HG03039 (cell line): ENCODE data around the gene AGBL4.
"Not testable (repeated sequence)": the region's sequence is repeated elsewhere in the genome, so short reads cannot be mapped to it uniquely, and the experiment has no call there.

Experiments
- ATAC-seq: cut with Tn5 transposase; IDR thresholded peaks from one replicate; pipeline ENCODE4 v1.9.1; 2021; ENCODE audit warnings: mild to moderate bottlenecking, moderate library complexity; ENCODE audit not compliant: unreplicated experiment

AGBL4 gene

GRCh38 chr1:49448200-49448599, 575.6 kb downstream of the AGBL4 start:
- no peak for ATAC-seq

- ATAC-seq, result no peak
These were observed 586.9 kb downstream of the AGBL4 start for GRCh38 chr1:49436865-49437264.

- ATAC-seq, result no peak
These were observed 588.5 kb downstream of the AGBL4 start for GRCh38 chr1:49435291-49435690.

- no peak for ATAC-seq
These were observed 599.0 kb downstream of the AGBL4 start for GRCh38 chr1:49424782-49425181.

- ATAC-seq, result no peak
These were observed 607.0 kb downstream of the AGBL4 start for GRCh38 chr1:49416758-49417157.

GRCh38 chr1:49408346-49408745, 615.4 kb downstream of the AGBL4 start:
- ATAC-seq, result no peak

GRCh38 chr1:49397086-49397485, 626.7 kb downstream of the AGBL4 start:
- no peak for ATAC-seq

- no peak for ATAC-seq
These were observed 629.6 kb downstream of the AGBL4 start for GRCh38 chr1:49394200-49394599.

- ATAC-seq, result no peak
These were observed 634.1 kb downstream of the AGBL4 start for GRCh38 chr1:49389699-49390098.

- ATAC-seq, result no peak
These were observed 659.1 kb downstream of the AGBL4 start for GRCh38 chr1:49364676-49365075.

GRCh38 chr1:49363628-49364027, 660.1 kb downstream of the AGBL4 start:
- no peak for ATAC-seq

GRCh38 chr1:49358036-49358435, 665.7 kb downstream of the AGBL4 start:
- ATAC-seq, result no peak

GRCh38 chr1:49356594-49356993, 667.2 kb downstream of the AGBL4 start:
- no peak for ATAC-seq

- ATAC-seq, result no peak
These were observed 672.0 kb downstream of the AGBL4 start for GRCh38 chr1:49351768-49352167.

- no peak for ATAC-seq
These were observed 676.9 kb downstream of the AGBL4 start for GRCh38 chr1:49346767-49347349.

GRCh38 chr1:49340576-49340975, 683.2 kb downstream of the AGBL4 start:
- ATAC-seq, result no peak

GRCh38 chr1:49339043-49339442, 684.7 kb downstream of the AGBL4 start:
- ATAC-seq, result no peak

- no peak for ATAC-seq
These were observed 686.5 kb downstream of the AGBL4 start for GRCh38 chr1:49337251-49337650.

GRCh38 chr1:49333906-49334305, 689.8 kb downstream of the AGBL4 start:
- ATAC-seq, result no peak

- ATAC-seq, result no peak
These were observed 692.5 kb downstream of the AGBL4 start for GRCh38 chr1:49331066-49331852.

GRCh38 chr1:49323925-49324540, 699.7 kb downstream of the AGBL4 start:
- no peak for ATAC-seq

- not testable (repeated sequence) for ATAC-seq
These were observed 703.3 kb downstream of the AGBL4 start for GRCh38 chr1:49320493-49320892.
